Neural cell (in vitro differentiated cells): Measurements from ENCODE around the gene CHERP. TPM values are rescaled to one million over a fixed set of nuclear protein-coding genes. Genes with fewer than 3 reads are reported as not detected.

Experiments
- H2AFZ ChIP-seq: fragments of 200-600, 300-800 bp; sonication (generic), shearing (Covaris generic); 2 replicates; pipeline ENCODE4 v1.6.0; 2014; ENCODE audit warnings: low read depth, mild to moderate bottlenecking, antibody characterized with exemption, low read length, moderate library complexity
- H3F3A ChIP-seq: fragments of 200-600 bp; shearing (Covaris generic); 2 replicates; pipeline ENCODE4 v1.6.1; 2016; ENCODE audit warnings: mild to moderate bottlenecking, moderate library complexity, mixed read lengths, antibody characterized with exemption, low read length; ENCODE audit not compliant: insufficient read depth, poor library complexity, severe bottlenecking
- H3K27ac ChIP-seq: fragments of 200-600, 300-800 bp; sonication (generic), shearing (Covaris generic); 2 replicates; pipeline ENCODE4 v1.5.1; 2014; ENCODE audit warnings: mild to moderate bottlenecking, low read length, moderate library complexity
- H3K27me3 ChIP-seq: fragments of 300-800, 200-600 bp; sonication (generic), shearing (Covaris generic); 2 replicates; pipeline ENCODE4 v1.6.0; 2014; ENCODE audit warnings: mild to moderate bottlenecking, low read depth, low read length, moderate library complexity; ENCODE audit not compliant: insufficient read depth
- H3K36me3 ChIP-seq: fragments of 300-800, 200-600 bp; sonication (generic), shearing (Covaris generic); 2 replicates; pipeline ENCODE4 v1.5.1; 2014; ENCODE audit warnings: mild to moderate bottlenecking, antibody characterized with exemption, low read length, moderate library complexity; ENCODE audit not compliant: insufficient read depth
- H3K4me2 ChIP-seq: fragments of 300-800, 200-600 bp; sonication (generic), shearing (Covaris generic); 2 replicates; pipeline ENCODE4 v1.6.0; 2014; ENCODE audit warnings: mild to moderate bottlenecking, low read length
- H3K4me3 ChIP-seq: fragments of 300-800, 200-600 bp; sonication (generic), shearing (Covaris generic); 2 replicates; pipeline ENCODE4 v1.5.1; 2014; ENCODE audit warnings: mild to moderate bottlenecking, low read length, moderate library complexity
- H3K79me2 ChIP-seq: fragments of 200-600 bp; shearing (Covaris generic); replicated peaks from 2 replicates; pipeline ENCODE4 v1.6.0; 2014; ENCODE audit warnings: mild to moderate bottlenecking, low read length, moderate library complexity; ENCODE audit not compliant: insufficient read depth
- H3K9ac ChIP-seq: fragments of 300-800, 200-600 bp; sonication (generic), shearing (Covaris generic); 2 replicates; pipeline ENCODE4 v1.6.1; 2016; ENCODE audit warnings: mild to moderate bottlenecking, low read length, mixed read lengths
- H3K9me2 ChIP-seq: fragments of 200-600 bp; shearing (Covaris generic); 2 replicates; pipeline ENCODE4 v1.6.1; 2016; ENCODE audit warnings: mild to moderate bottlenecking, low read length, mixed read lengths; ENCODE audit not compliant: insufficient read depth
- H3K9me3 ChIP-seq: fragments of 200-600, 300-800 bp; sonication (generic), shearing (Covaris generic); 2 replicates; pipeline ENCODE4 v1.6.1; 2016; ENCODE audit warnings: mild to moderate bottlenecking, mixed run types, low read length, moderate library complexity, mixed read lengths
- H4K20me1 ChIP-seq: fragments of 200-600 bp; shearing (Covaris generic); 2 replicates; pipeline ENCODE4 v1.6.1; 2016; ENCODE audit warnings: mild to moderate bottlenecking, mixed run types; ENCODE audit not compliant: insufficient read depth
- CTCF ChIP-seq: fragments of 450-650 bp; IDR thresholded peaks from 2 replicates; pipeline ENCODE4 v1.5.1; 2014; ENCODE audit warnings: antibody characterized with exemption, mild to moderate bottlenecking, moderate library complexity; ENCODE audit not compliant: poor library complexity, severe bottlenecking
- EP300 ChIP-seq: fragments of 450-650 bp; conservative IDR thresholded peaks from 2 replicates; pipeline ENCODE4 v1.6.1; 2014; ENCODE audit warnings: antibody characterized with exemption, mild to moderate bottlenecking, moderate library complexity; ENCODE audit not compliant: poor library complexity, severe bottlenecking
- EZH2 ChIP-seq: fragments of 200-600, 300-800 bp; shearing (Covaris generic), sonication (generic); IDR thresholded peaks from 2 replicates; pipeline ENCODE4 v1.6.1; 2014; ENCODE audit warnings: antibody characterized with exemption, low read length, borderline replicate concordance, mild to moderate bottlenecking; ENCODE audit not compliant: insufficient read depth, poor library complexity, severe bottlenecking
- MXI1 ChIP-seq: fragments of 450-650 bp; conservative IDR thresholded peaks from 2 replicates; pipeline ENCODE4 v1.6.1; 2014; ENCODE audit warnings: antibody characterized with exemption, mild to moderate bottlenecking; ENCODE audit not compliant: poor library complexity, severe bottlenecking
- POLR2AphosphoS5 ChIP-seq: IDR thresholded peaks from 2 replicates; pipeline ENCODE4 v1.6.1; 2012
- RAD21 ChIP-seq: fragments of 450-650 bp; conservative IDR thresholded peaks from 2 replicates; pipeline ENCODE4 v1.6.1; 2014; ENCODE audit warnings: antibody characterized with exemption, mild to moderate bottlenecking, moderate library complexity
- REST ChIP-seq: IDR thresholded peaks from 2 replicates; pipeline ENCODE4 v1.6.1; 2012; ENCODE audit warnings: borderline replicate concordance
- SMC3 ChIP-seq: fragments of 450-650 bp; conservative IDR thresholded peaks from 2 replicates; pipeline ENCODE4 v1.6.1; 2014; ENCODE audit warnings: antibody characterized with exemption, mild to moderate bottlenecking, moderate library complexity; ENCODE audit not compliant: poor library complexity
- TAF1 ChIP-seq: IDR thresholded peaks from 2 replicates; pipeline ENCODE4 v1.6.1; 2012; ENCODE audit warnings: low read depth
- polyA plus RNA-seq: library from polyadenylated mRNA; depleted of rRNA; stranded (reverse); fragments of >200 nt; gene quantifications from 2 replicates; pipeline ENCODE4 v1.2.3, GENCODE V29; 2014

Gene CHERP
- polyA plus RNA-seq, 1 donor from 2014 or later: 5.4 TPM

- no peaks in the 10 kb centered on the region for H3K9me2 ChIP-seq
- H2AFZ ChIP-seq: no peak overlapping the region
- H3K36me3 ChIP-seq: no peaks in the 10 kb centered on the region
- H3F3A ChIP-seq: no peaks in the 10 kb centered on the region
- no peak overlapping the region for H3K27ac ChIP-seq
- H3K79me2 ChIP-seq: peaks cover 45% of the 10 kb centered on the region
- no peaks in the 10 kb centered on the region for H4K20me1 ChIP-seq
- H3K27me3 ChIP-seq: no peaks in the 10 kb centered on the region
- no peaks in the 10 kb centered on the region for H3K9me3 ChIP-seq
- no peak overlapping the region for H3K9ac ChIP-seq
- no peak for TF ChIP-seq MXI1
- no peak for TF ChIP-seq CTCF
- no peak for TF ChIP-seq TAF1
- no peak for TF ChIP-seq REST
- no peak for TF ChIP-seq EZH2
- TF ChIP-seq RAD21: no peak
- TF ChIP-seq SMC3: no peak
- no peak for TF ChIP-seq POLR2AphosphoS5
- no peak for TF ChIP-seq EP300
- no peak overlapping the region for H3K4me3 ChIP-seq
- H3K4me2 ChIP-seq: no peak overlapping the region
Measured at GRCh38 chr19:16575282-16575681, 33.0 kb upstream of the CHERP start.

- H3K9ac ChIP-seq: peak overlapping the region; percentile 10
Measured at GRCh38 chr19:16573925-16574324, 31.7 kb upstream of the CHERP start.

More at GRCh38 chr19:16573925-16574324, 31.7 kb upstream of the CHERP start:
- Histone ChIP-seq H3K27ac (no peak overlapping the region), H3K79me2 (peaks cover 40% of the 10 kb centered on the region), H3F3A (no peaks in the 10 kb centered on the region), H3K9me3 (no peaks in the 10 kb centered on the region), H2AFZ (no peak overlapping the region), H3K9me2 (no peaks in the 10 kb centered on the region), H3K36me3 (no peaks in the 10 kb centered on the region), H3K27me3 (no peaks in the 10 kb centered on the region), H4K20me1 (no peaks in the 10 kb centered on the region), H3K4me3 (peak overlapping the region; percentile 94), H3K4me2 (peak overlapping the region; percentile 52)
- TF ChIP-seq REST (no peak), EZH2 (no peak), POLR2AphosphoS5 (no peak), TAF1 (no peak), MXI1 (no peak), SMC3 (no peak), EP300 (no peak), CTCF (no peak), RAD21 (no peak)
